ENCODE data around the gene RUNX1.

GRCh38 chr21:34844924-34845238 is 204.2 kb downstream of the RUNX1 start:
- no peak for TF ChIP-seq CTCF (IDR thresholded peaks at IDR 0.05; ENCODE audit: low read depth, low read length)
- peak; percentile 23 for TF ChIP-seq POLR2A (IDR thresholded peaks at IDR 0.05; ENCODE audit: extremely low read depth, insufficient read length)
